HG02623 (cell line): Measurements from ENCODE around the gene PGLYRP2.

Experiments used
- ATAC-seq: cut with Tn5 transposase; IDR thresholded peaks from one replicate; pipeline ENCODE4 v1.9.1; 2021; ENCODE audit warnings: moderate library complexity; ENCODE audit not compliant: unreplicated experiment

The PGLYRP2 gene

GRCh38 chr19:15427350-15427700 lies 52.0 kb downstream of the PGLYRP2 start:
- no peak for ATAC-seq

- ATAC-seq = no peak
Measured at GRCh38 chr19:15426485-15427349, 52.6 kb downstream of the PGLYRP2 start.

GRCh38 chr19:15425321-15425950 lies 53.9 kb downstream of the PGLYRP2 start:
- no peak for ATAC-seq

- ATAC-seq = no peak
Measured at GRCh38 chr19:15424692-15425272, 54.5 kb downstream of the PGLYRP2 start.

- ATAC-seq = no peak
Measured at GRCh38 chr19:15424121-15424520, 55.2 kb downstream of the PGLYRP2 start.

- no peak for ATAC-seq
Measured at GRCh38 chr19:15423130-15423529, 56.2 kb downstream of the PGLYRP2 start.

GRCh38 chr19:15422296-15423075 lies 56.8 kb downstream of the PGLYRP2 start:
- no peak for ATAC-seq

GRCh38 chr19:15421721-15422260 lies 57.5 kb downstream of the PGLYRP2 start:
- no peak for ATAC-seq

- ATAC-seq = no peak
Measured at GRCh38 chr19:15421136-15421695, 58.1 kb downstream of the PGLYRP2 start.

GRCh38 chr19:15419413-15420025 lies 59.8 kb downstream of the PGLYRP2 start:
- ATAC-seq = no peak
